IPS-20b (cell line): ENCODE data around the gene AKAP9.
"Not testable (repeated sequence)": the region's sequence is repeated elsewhere in the genome, so short reads cannot be mapped to it uniquely, and the experiment has no call there.

Source experiments
- H3K27ac ChIP-seq: one replicate; pipeline ENCODE4 v1.5.1; 2013; ENCODE audit warnings: low read length
- H3K27me3 ChIP-seq: 2 replicates; pipeline ENCODE4 v1.6.1; 2013; ENCODE audit warnings: mild to moderate bottlenecking, low read length, inconsistent platforms; ENCODE audit not compliant: insufficient read depth
- H3K36me3 ChIP-seq: 2 replicates; pipeline ENCODE4 v1.6.1; 2013; ENCODE audit warnings: low read depth, mild to moderate bottlenecking, inconsistent platforms, low read length, moderate library complexity; ENCODE audit not compliant: insufficient read depth
- H3K4me1 ChIP-seq: 2 replicates; pipeline ENCODE4 v1.6.1; 2013; ENCODE audit warnings: mild to moderate bottlenecking, control low read depth, inconsistent platforms, low read length, moderate library complexity; ENCODE audit not compliant: insufficient read depth
- H3K4me3 ChIP-seq: 2 replicates; pipeline ENCODE4 v1.5.1; 2013; ENCODE audit warnings: mild to moderate bottlenecking, low read length, inconsistent platforms
- H3K9ac ChIP-seq: 2 replicates; pipeline ENCODE4 v1.6.1; 2013; ENCODE audit warnings: low read depth, mild to moderate bottlenecking, inconsistent platforms, low read length, moderate library complexity
- H3K9me3 ChIP-seq: 2 replicates; pipeline ENCODE4 v1.6.1; 2013; ENCODE audit warnings: mild to moderate bottlenecking, low read depth, low read length, inconsistent platforms; ENCODE audit not compliant: insufficient read depth

The AKAP9 gene

GRCh38 chr7:92025260-92025659, 84.6 kb downstream of the AKAP9 start:
- Histone ChIP-seq H3K27ac (no peak overlapping the region), H3K9ac (no peak overlapping the region), H3K9me3 (peaks cover 15% of the 10 kb centered on the region), H3K4me1 (no peaks in the 10 kb centered on the region), H3K36me3 (peaks cover 49% of the 10 kb centered on the region), H3K27me3 (no peaks in the 10 kb centered on the region), H3K4me3 (no peak overlapping the region)

- not testable (repeated sequence) for H3K4me3 ChIP-seq, H3K27me3 ChIP-seq, H3K27ac ChIP-seq, H3K9ac ChIP-seq, H3K4me1 ChIP-seq
- Histone ChIP-seq H3K36me3 (peaks cover 51% of the 10 kb centered on the region), H3K9me3 (peaks cover 15% of the 10 kb centered on the region)
Observed at GRCh38 chr7:92026635-92027034, 86.0 kb downstream of the AKAP9 start.

DNA sequence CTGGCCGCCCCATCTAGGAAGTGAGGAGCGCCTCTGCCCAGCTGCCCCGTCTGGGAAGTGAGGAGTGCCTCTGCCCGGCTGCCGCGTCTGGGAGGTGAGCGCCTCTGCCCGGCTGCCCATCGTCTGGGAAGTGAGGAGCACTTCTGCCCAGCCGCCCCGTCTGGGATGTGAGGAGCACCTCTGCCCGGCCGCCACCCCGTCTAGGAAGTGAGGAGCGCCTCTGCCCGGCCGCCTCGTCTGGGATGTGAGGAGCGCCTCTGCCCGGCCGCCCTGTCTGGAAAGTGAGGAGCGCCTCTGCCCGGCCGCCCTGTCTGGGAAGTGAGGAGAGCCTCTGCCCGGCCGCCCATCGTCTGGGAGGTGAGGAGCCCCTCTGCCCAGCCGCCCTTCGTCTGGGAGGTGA, 86.5 kb downstream of the AKAP9 start:
- not testable (repeated sequence) for H3K27me3 ChIP-seq, H3K27ac ChIP-seq, H3K9ac ChIP-seq, H3K4me3 ChIP-seq, H3K4me1 ChIP-seq
- Histone ChIP-seq H3K36me3 (peaks cover 52% of the 10 kb centered on the region), H3K9me3 (peaks cover 15% of the 10 kb centered on the region)

DNA sequence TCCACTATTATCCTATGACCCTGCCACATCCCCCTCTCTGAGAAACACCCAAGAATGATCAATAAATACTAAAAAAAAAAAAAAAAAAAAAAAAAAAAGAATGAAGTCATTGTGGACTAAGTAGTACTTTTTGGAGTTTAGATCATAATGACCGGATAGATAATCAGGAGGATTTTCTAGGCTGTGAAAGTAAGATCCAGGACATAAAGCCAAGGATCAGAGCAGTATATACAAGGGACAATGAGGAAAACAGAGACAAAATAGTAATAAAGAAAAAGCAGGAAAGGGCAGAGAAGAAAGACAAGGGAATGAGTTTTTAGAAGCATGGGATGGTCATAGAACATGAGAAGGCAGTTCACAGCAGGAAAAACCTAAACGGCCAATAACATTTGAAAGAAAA, 87.6 kb downstream of the AKAP9 start:
- H3K36me3 ChIP-seq, result peaks cover 41% of the 10 kb centered on the region
- H3K4me1 ChIP-seq, result no peaks in the 10 kb centered on the region
- peaks cover 15% of the 10 kb centered on the region for H3K9me3 ChIP-seq
- H3K27ac ChIP-seq, result no peak overlapping the region
- no peak overlapping the region for H3K9ac ChIP-seq
- no peak overlapping the region for H3K4me3 ChIP-seq
- H3K27me3 ChIP-seq, result no peaks in the 10 kb centered on the region

- H3K4me3 ChIP-seq, result no peak overlapping the region
- peaks cover 36% of the 10 kb centered on the region for H3K36me3 ChIP-seq
Observed at GRCh38 chr7:92028686-92029085, 88.0 kb downstream of the AKAP9 start.

GRCh38 chr7:92034116-92034515, 93.5 kb downstream of the AKAP9 start:
- H3K27ac ChIP-seq, result no peak overlapping the region
- no peak overlapping the region for H3K9ac ChIP-seq
- H3K4me3 ChIP-seq, result no peak overlapping the region
- peaks cover 9% of the 10 kb centered on the region for H3K4me1 ChIP-seq
- no peaks in the 10 kb centered on the region for H3K27me3 ChIP-seq
- peaks cover 19% of the 10 kb centered on the region for H3K36me3 ChIP-seq
- no peaks in the 10 kb centered on the region for H3K9me3 ChIP-seq

More at GRCh38 chr7:92028686-92029085, 88.0 kb downstream of the AKAP9 start:
- Histone ChIP-seq H3K27me3 (no peaks in the 10 kb centered on the region), H3K4me1 (no peaks in the 10 kb centered on the region), H3K9me3 (peaks cover 15% of the 10 kb centered on the region), H3K27ac (no peak overlapping the region), H3K9ac (no peak overlapping the region)

DNA sequence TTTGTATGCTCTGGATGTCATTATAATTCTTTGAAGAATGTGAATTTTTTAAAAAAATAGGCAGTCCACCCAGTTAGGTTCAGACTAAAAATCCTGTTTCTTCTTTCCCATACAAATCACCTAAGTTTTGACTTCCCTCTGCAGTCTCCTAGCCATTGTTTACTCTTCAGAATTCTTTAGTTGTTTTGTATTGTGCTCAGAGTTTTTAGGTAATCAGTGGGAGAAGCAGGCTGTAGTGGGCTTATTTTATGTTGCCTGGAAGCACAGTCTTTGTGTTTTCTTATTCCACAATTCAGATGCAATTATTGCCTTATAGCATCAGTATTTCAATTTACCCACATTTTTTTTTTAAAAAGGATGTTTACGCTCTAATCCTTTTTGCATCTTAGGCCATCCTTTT, 94.9 kb downstream of the AKAP9 start:
- Histone ChIP-seq H3K4me1 (peaks cover 9% of the 10 kb centered on the region), H3K27ac (no peak overlapping the region), H3K4me3 (no peak overlapping the region), H3K9me3 (no peaks in the 10 kb centered on the region), H3K9ac (no peak overlapping the region; the same call in 1 of the 2 replicates), H3K27me3 (no peaks in the 10 kb centered on the region), H3K36me3 (peaks cover 16% of the 10 kb centered on the region)

- Histone ChIP-seq H3K9ac (no peak overlapping the region), H3K27ac (no peak overlapping the region), H3K36me3 (peaks cover 23% of the 10 kb centered on the region), H3K4me1 (peaks cover 9% of the 10 kb centered on the region), H3K4me3 (no peak overlapping the region), H3K27me3 (no peaks in the 10 kb centered on the region), H3K9me3 (no peaks in the 10 kb centered on the region)
Observed at GRCh38 chr7:92039900-92040299, 99.2 kb downstream of the AKAP9 start.

GRCh38 chr7:92042056-92042737, 101.5 kb downstream of the AKAP9 start:
- Histone ChIP-seq H3K9ac (no peak overlapping the region), H3K27me3 (no peaks in the 10 kb centered on the region), H3K4me3 (no peak overlapping the region), H3K27ac (no peak overlapping the region), H3K36me3 (peaks cover 43% of the 10 kb centered on the region), H3K9me3 (no peaks in the 10 kb centered on the region), H3K4me1 (no peaks in the 10 kb centered on the region)

DNA sequence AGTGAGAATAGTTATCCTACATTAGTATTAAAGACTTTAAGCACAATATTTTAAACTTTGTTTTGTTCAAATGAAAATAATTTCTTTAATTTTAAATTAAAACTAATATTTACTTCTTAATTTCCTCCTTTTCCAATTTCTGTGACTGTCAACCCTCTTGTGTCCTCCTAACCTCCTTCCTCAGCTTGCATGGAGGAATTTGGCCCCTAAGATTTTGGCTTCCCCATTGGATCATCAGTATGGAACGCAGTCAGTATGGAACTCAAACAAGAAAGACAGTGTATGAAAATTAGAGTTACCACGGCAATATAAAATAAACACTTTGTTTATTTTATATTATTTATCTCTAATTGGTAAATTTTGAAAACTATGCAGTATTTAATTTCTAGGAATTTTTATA, 102.4 kb downstream of the AKAP9 start:
- Histone ChIP-seq H3K27ac (no peak overlapping the region), H3K4me1 (no peaks in the 10 kb centered on the region), H3K27me3 (no peaks in the 10 kb centered on the region), H3K9ac (no peak overlapping the region), H3K9me3 (no peaks in the 10 kb centered on the region), H3K36me3 (peaks cover 47% of the 10 kb centered on the region), H3K4me3 (no peak overlapping the region)

DNA sequence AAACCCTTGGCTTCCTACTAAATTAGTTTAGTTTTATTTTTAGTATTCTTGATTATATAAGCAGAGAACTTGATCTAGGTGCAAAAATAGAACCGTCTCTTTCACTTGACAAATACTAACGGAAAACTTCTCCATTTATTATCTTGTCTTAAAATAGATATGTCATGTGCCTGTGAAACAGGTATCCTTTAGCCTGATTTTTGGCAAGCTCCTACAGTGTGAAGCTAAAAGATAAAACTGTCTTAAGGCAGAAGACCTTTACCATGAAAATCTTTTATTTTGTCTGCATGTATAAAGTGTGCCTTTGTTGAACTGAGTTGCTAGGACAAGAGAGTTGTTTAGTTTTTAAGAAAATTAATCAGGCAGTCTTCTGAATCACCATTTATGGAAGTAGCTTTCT, 103.0 kb downstream of the AKAP9 start:
- no peak overlapping the region for H3K9ac ChIP-seq
- H3K27ac ChIP-seq, result no peak overlapping the region
- no peaks in the 10 kb centered on the region for H3K27me3 ChIP-seq
- H3K4me3 ChIP-seq, result no peak overlapping the region
- no peaks in the 10 kb centered on the region for H3K9me3 ChIP-seq
- no peaks in the 10 kb centered on the region for H3K4me1 ChIP-seq
- peaks cover 45% of the 10 kb centered on the region for H3K36me3 ChIP-seq

- H3K27ac ChIP-seq, result no peak overlapping the region
Observed at GRCh38 chr7:92044148-92044547, 103.5 kb downstream of the AKAP9 start.

More at GRCh38 chr7:92044148-92044547, 103.5 kb downstream of the AKAP9 start:
- H3K4me3 ChIP-seq, result no peak overlapping the region
- H3K36me3 ChIP-seq, result peaks cover 48% of the 10 kb centered on the region
- no peaks in the 10 kb centered on the region for H3K27me3 ChIP-seq
- no peaks in the 10 kb centered on the region for H3K4me1 ChIP-seq
- no peak overlapping the region for H3K9ac ChIP-seq
- no peaks in the 10 kb centered on the region for H3K9me3 ChIP-seq
